Keratinocyte (primary cell): ENCODE results near the gene SPATC1L. TPM values are rescaled to one million over a fixed set of nuclear protein-coding genes. Genes with fewer than 3 reads are reported as not detected.

Source experiments
- DNase-seq: peaks from one replicate; pipeline ENCODE4 v3.0.0-alpha.2; 2011; ENCODE audit warnings: low read depth, missing footprints, low spot score
- FAIRE-seq: peaks from 2 replicates; lab custom pipeline; 2011; peaks lifted over from hg19 to GRCh38; lab: Jason Lieb, UNC
- H2AFZ ChIP-seq: 2 replicates; pipeline ENCODE4 v1.6.0; 2012; ENCODE audit warnings: low read length, control low read depth, inconsistent platforms; ENCODE audit not compliant: control insufficient read depth
- H3K27ac ChIP-seq: 2 replicates; pipeline ENCODE4 v1.5.1; 2011; ENCODE audit warnings: low read length; ENCODE audit not compliant: control insufficient read depth, insufficient read depth
- H3K27me3 ChIP-seq: 3 replicates; pipeline ENCODE4 v1.6.0; 2011; ENCODE audit warnings: low read length; ENCODE audit not compliant: control insufficient read depth, insufficient read depth; ENCODE audit errors: extremely low read depth
- H3K36me3 ChIP-seq, 2 experiments: 2 replicates in 1 of 2; 3 replicates in 1 of 2; pipeline ENCODE4 v1.5.1; 2011; ENCODE audit warnings: low read length in 2 of 2, mild to moderate bottlenecking in 1 of 2; ENCODE audit not compliant: control insufficient read depth in 2 of 2, insufficient read depth in 2 of 2; ENCODE audit errors: extremely low read depth in 1 of 2
- H3K4me1 ChIP-seq: 3 replicates; pipeline ENCODE4 v1.5.1; 2011; ENCODE audit warnings: low read length; ENCODE audit not compliant: control insufficient read depth, insufficient read depth; ENCODE audit errors: extremely low read depth
- H3K4me2 ChIP-seq: 3 replicates; pipeline ENCODE4 v1.6.0; 2011; ENCODE audit warnings: low read depth, low read length; ENCODE audit not compliant: control insufficient read depth, insufficient read depth; ENCODE audit errors: extremely low read depth
- H3K4me3 ChIP-seq, 3 experiments: fragments of 200-600 bp in 1 of 3; sonication (generic) in 1 of 3; 2 replicates in 2 of 3; 3 replicates in 1 of 3; pipeline ENCODE4 v1.5.1; 2011 to 2016; ENCODE audit warnings: low read length in 3 of 3, mild to moderate bottlenecking in 3 of 3, control low read depth in 2 of 3, inconsistent platforms in 1 of 3, low read depth in 1 of 3, mixed read lengths in 1 of 3, mixed run types in 1 of 3, moderate library complexity in 1 of 3; ENCODE audit not compliant: control insufficient read depth in 2 of 3, insufficient read depth in 2 of 3; ENCODE audit errors: extremely low read depth in 1 of 3
- H3K79me2 ChIP-seq: 2 replicates; pipeline ENCODE4 v1.6.0; 2012; ENCODE audit warnings: low read length; ENCODE audit not compliant: control insufficient read depth, insufficient read depth
- H3K9ac ChIP-seq: 3 replicates; pipeline ENCODE4 v1.6.0; 2011; ENCODE audit warnings: low read length; ENCODE audit not compliant: control insufficient read depth, insufficient read depth; ENCODE audit errors: extremely low read depth
- H3K9me1 ChIP-seq: 3 replicates; pipeline ENCODE4 v1.6.0; 2011; ENCODE audit warnings: low read length; ENCODE audit not compliant: control insufficient read depth, insufficient read depth; ENCODE audit errors: extremely low read depth
- H3K9me3 ChIP-seq: 2 replicates; pipeline ENCODE4 v1.5.1; 2012; ENCODE audit warnings: low read depth, low read length; ENCODE audit not compliant: control insufficient read depth
- H4K20me1 ChIP-seq: 3 replicates; pipeline ENCODE4 v1.6.0; 2011; ENCODE audit warnings: low read length; ENCODE audit not compliant: control insufficient read depth, insufficient read depth; ENCODE audit errors: extremely low read depth
- CTCF ChIP-seq, 3 experiments: IDR thresholded peaks in 1 of 3; conservative IDR thresholded peaks in 1 of 3; optimal IDR thresholded peaks in 1 of 3; 2 replicates in 2 of 3; 3 replicates in 1 of 3; pipeline versions ENCODE3 to v1.5.1; 2011; ENCODE audit warnings: low read length in 3 of 3, mild to moderate bottlenecking in 3 of 3, moderate library complexity in 2 of 3, control low read depth in 1 of 3, inconsistent platforms in 1 of 3; ENCODE audit not compliant: insufficient read depth in 2 of 3; ENCODE audit errors: extremely low read depth in 1 of 3
- EZH2 ChIP-seq: IDR thresholded peaks from one replicate; pipeline ENCODE4 v1.6.1; 2012; ENCODE audit warnings: inconsistent platforms, mild to moderate bottlenecking, low read length, moderate library complexity
- dilution Hi-C: fragments of 300-500 bp; cut with MboI; formaldehyde crosslinking; loops from one replicate; pipeline ENCODE4 v1.7.0; 2020; ENCODE audit warnings: low sequenced_read_pairs; ENCODE audit not compliant: extremely low pct_ligation_motif_present
- polyA plus RNA-seq, 5 experiments: library from polyadenylated mRNA; depleted of rRNA in 3 of 5; stranded (reverse) in 3 of 5; stranded (forward) in 1 of 5; unstranded in 1 of 5; fragments of >200 nt; gene quantifications; 1 replicate in 1 of 5; 2 replicates in 3 of 5; 3 replicates in 1 of 5; pipeline versions ENCODE4 v1.2.1 to v1.2.3, GENCODE V29; 2011 to 2012; ENCODE audit warnings: missing spikeins in 2 of 5, low read depth in 1 of 5, low replicate concordance in 1 of 5

Gene SPATC1L
- polyA plus RNA-seq, 1 donor (not counting 4 experiments of a cell fraction or from before 2014, with no cell fraction given) = 1.3 TPM

DNA sequence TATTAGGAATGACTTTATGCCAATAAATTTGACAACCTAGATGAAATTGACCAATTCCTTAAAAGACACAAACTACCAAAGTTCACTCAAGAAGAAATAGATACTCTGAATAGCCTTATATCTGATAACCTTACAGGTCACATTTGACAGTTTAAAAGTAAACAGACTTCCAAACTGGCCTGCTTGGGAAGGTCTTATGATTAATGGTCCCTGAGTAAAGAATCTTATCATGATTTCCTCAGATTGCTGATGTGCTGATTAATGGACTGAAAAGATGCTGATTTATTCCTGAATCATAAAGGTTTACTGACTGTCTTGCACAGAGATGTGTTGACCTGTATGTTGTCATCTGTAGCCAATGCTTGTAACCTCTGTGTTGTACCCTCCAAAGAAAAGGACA is 19.2 kb downstream of the SPATC1L start:
- FAIRE-seq (no peak), DNase-seq (no peak)
- Histone ChIP-seq H2AFZ (no peak overlapping the region), H3K4me1 (no peaks in the 10 kb centered on the region), H3K27me3 (peaks cover 14% of the 10 kb centered on the region), H4K20me1 (no peaks in the 10 kb centered on the region), H3K9ac (no peak overlapping the region), H3K9me3 (no peaks in the 10 kb centered on the region), H3K79me2 (no peaks in the 10 kb centered on the region), H3K9me1 (no peaks in the 10 kb centered on the region), H3K36me3 (no peaks in the 10 kb centered on the region), H3K4me2 (no peak overlapping the region), H3K4me3 (no peak overlapping the region), H3K27ac (no peak overlapping the region)
- TF ChIP-seq EZH2 (no peak), CTCF (optimal IDR thresholded peaks at IDR 0.05 in 1 of 3, IDR thresholded peaks at IDR 0.05 in 1 of 3, conservative IDR thresholded peaks at IDR 0.05 in 1 of 3; ENCODE audit: extremely low read depth in 1 of 3, insufficient read depth in 2 of 3, low read length in 3 of 3) (no peak)
- dilution Hi-C loops = no loop called here

DNA sequence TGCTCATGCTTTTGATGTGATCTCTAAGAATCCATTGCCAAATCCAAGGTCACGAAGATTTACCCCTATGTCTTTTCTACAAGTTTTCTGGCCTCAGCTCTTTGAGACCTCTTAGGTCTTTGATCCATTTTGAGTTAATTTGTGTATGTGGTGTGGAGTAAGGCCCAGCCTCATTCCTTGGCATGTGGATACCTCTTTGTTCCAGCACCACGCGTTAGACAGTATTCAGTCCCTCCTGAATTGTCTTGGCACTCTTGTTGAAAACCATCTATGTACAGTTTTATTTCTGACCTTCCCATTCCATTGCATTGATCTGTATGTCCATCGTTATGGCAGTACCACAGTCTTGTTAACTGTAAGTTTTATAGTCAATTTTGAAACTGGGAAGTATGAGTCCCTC is 20.9 kb downstream of the SPATC1L start:
- Histone ChIP-seq H3K79me2 (no peaks in the 10 kb centered on the region), H3K9ac (no peak overlapping the region), H3K27me3 (peaks cover 14% of the 10 kb centered on the region), H3K4me1 (no peaks in the 10 kb centered on the region), H3K27ac (no peak overlapping the region), H3K4me2 (no peak overlapping the region), H3K9me3 (no peaks in the 10 kb centered on the region), H3K36me3 (no peaks in the 10 kb centered on the region), H3K9me1 (no peaks in the 10 kb centered on the region), H4K20me1 (no peaks in the 10 kb centered on the region), H3K4me3 (no peak overlapping the region), H2AFZ (no peak overlapping the region)
- no peak for DNase-seq
- dilution Hi-C loops = no loop called here
- FAIRE-seq = no peak
- TF ChIP-seq CTCF (optimal IDR thresholded peaks at IDR 0.05 in 1 of 3, IDR thresholded peaks at IDR 0.05 in 1 of 3, conservative IDR thresholded peaks at IDR 0.05 in 1 of 3; ENCODE audit: extremely low read depth in 1 of 3, insufficient read depth in 2 of 3, low read length in 3 of 3) (no peak), EZH2 (no peak)
